Measurements from ENCODE around the gene CHMP5. TPM values are rescaled to one million over a fixed set of nuclear protein-coding genes. Genes with fewer than 3 reads are reported as not detected.

The CHMP5 gene
- polyA plus RNA-seq, 2 donors = 59.9 to 64.2 TPM

DNA sequence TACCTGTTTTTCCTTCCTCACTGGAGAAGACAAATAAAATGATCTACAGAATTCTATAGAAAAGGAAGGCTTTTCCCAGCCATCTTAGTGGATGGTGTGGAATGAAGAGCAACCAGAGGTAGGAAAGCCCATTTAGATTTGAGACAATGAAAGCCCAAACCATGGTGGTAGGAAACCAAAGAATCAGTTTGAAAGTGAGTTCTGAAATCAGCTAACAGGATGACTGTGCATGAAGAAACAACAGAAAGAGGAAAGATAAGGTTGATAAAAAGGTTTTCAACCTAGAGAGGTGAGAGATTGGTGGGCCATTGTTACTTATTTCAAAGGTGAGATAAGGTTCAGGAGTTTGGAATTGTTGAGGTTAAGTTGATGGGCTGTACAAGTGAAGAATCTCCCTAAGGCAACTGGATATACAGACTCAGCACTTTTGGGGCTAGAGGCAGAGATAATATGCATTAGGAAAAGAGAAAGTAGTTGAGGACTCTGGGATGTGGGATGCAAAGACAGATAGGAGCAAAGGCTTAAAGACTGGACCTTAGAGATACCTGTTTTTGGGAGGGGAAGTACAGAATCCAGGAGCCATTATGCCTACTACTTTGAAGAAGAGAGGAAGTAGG is 2.4 kb downstream of the CHMP5 start:
- Histone ChIP-seq H3K4me3 (ENCODE audit: low read depth in 1 of 2, low read length in 2 of 2) (no peak overlapping the region), H3K9me3 (ENCODE audit: control insufficient read depth in 2 of 2, insufficient read depth in 1 of 2, low read depth in 1 of 2, low read length in 1 of 2) (no peaks in the 10 kb centered on the region), H3K36me3 (ENCODE audit: control insufficient read depth in 2 of 2, insufficient read depth in 2 of 2, low read length in 1 of 2) (peaks cover 0 to 2% of the 10 kb centered on the region in 2 donors), H3K27ac (ENCODE audit: low read depth in 2 of 2, low read length in 1 of 2) (no peak overlapping the region), H3K4me1 (ENCODE audit: control insufficient read depth in 2 of 2, insufficient read depth in 2 of 2, low read length in 1 of 2) (peaks cover 2 to 6% of the 10 kb centered on the region in 2 donors), H3K27me3 (ENCODE audit: control insufficient read depth in 1 of 2, insufficient read depth in 2 of 2, low read length in 2 of 2) (no peaks in the 10 kb centered on the region)

DNA sequence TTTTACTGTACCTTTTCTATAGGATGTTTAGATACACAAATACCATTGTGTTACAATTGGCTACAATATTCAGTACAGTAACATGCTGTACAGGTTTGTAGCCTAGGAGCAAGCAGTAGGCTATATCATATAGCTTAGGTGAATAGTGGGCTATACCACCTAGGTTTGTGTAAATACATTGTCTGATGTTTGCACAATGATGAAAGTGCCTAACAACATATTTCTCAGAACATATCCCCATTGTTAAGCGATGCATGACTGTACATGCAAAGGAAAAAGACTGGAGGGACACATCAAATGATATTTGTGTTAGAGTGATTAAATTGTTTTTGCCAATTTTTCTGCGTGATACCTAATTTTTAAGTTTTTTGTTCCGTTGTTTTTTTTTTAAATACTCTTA is 5.3 kb downstream of the CHMP5 start:
- 78 to 89% methylated on average over 3 of the region's 3 CpGs for WGBS, 2 donors
- H3K9me3 ChIP-seq (ENCODE audit: control insufficient read depth in 2 of 2, insufficient read depth in 1 of 2, low read depth in 1 of 2, low read length in 1 of 2) = no peaks in the 10 kb centered on the region
- H3K27ac ChIP-seq (ENCODE audit: low read depth in 2 of 2, low read length in 1 of 2) = no peak overlapping the region
- no peak overlapping the region for H3K4me3 ChIP-seq (ENCODE audit: low read depth in 1 of 2, low read length in 2 of 2)
- peaks cover 0 to 6% of the 10 kb centered on the region in 2 donors for H3K4me1 ChIP-seq (ENCODE audit: control insufficient read depth in 2 of 2, insufficient read depth in 2 of 2, low read length in 1 of 2)
- H3K27me3 ChIP-seq (ENCODE audit: control insufficient read depth in 1 of 2, insufficient read depth in 2 of 2, low read length in 2 of 2) = no peaks in the 10 kb centered on the region
- H3K36me3 ChIP-seq (ENCODE audit: control insufficient read depth in 2 of 2, insufficient read depth in 2 of 2, low read length in 1 of 2) = peaks cover 0 to 5% of the 10 kb centered on the region in 2 donors

DNA sequence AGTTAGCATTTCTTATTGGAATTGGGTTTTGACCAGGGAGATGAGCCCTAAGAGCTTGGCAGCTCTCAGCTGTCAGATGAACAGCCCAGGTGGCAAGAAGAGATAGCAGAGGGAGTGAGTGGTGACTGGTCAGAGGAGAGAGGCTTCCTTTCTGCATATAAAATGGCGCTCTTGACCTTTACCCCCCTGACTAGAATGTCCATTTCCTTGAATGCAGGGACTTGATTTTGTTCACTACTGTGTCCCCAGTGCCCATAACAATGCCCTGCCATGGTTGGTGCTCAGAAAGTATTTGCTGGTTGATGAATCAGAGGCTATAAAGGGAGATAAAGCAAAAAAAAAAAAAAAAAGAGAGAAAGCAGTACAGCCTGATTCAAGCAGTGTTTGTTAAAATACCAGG is 7.2 kb downstream of the CHMP5 start:
- 96 to 98% methylated on average over 1 of the region's 1 CpG for WGBS, 2 donors
- Histone ChIP-seq H3K4me1 (ENCODE audit: control insufficient read depth in 2 of 2, insufficient read depth in 2 of 2, low read length in 1 of 2) (no peaks in the 10 kb centered on the region), H3K27me3 (ENCODE audit: control insufficient read depth in 1 of 2, insufficient read depth in 2 of 2, low read length in 2 of 2) (no peaks in the 10 kb centered on the region), H3K27ac (ENCODE audit: low read depth in 2 of 2, low read length in 1 of 2) (no peak overlapping the region), H3K9me3 (ENCODE audit: control insufficient read depth in 2 of 2, insufficient read depth in 1 of 2, low read depth in 1 of 2, low read length in 1 of 2) (no peaks in the 10 kb centered on the region), H3K36me3 (ENCODE audit: control insufficient read depth in 2 of 2, insufficient read depth in 2 of 2, low read length in 1 of 2) (peaks cover 6 to 12% of the 10 kb centered on the region in 2 donors), H3K4me3 (ENCODE audit: low read depth in 1 of 2, low read length in 2 of 2) (no peak overlapping the region)

DNA sequence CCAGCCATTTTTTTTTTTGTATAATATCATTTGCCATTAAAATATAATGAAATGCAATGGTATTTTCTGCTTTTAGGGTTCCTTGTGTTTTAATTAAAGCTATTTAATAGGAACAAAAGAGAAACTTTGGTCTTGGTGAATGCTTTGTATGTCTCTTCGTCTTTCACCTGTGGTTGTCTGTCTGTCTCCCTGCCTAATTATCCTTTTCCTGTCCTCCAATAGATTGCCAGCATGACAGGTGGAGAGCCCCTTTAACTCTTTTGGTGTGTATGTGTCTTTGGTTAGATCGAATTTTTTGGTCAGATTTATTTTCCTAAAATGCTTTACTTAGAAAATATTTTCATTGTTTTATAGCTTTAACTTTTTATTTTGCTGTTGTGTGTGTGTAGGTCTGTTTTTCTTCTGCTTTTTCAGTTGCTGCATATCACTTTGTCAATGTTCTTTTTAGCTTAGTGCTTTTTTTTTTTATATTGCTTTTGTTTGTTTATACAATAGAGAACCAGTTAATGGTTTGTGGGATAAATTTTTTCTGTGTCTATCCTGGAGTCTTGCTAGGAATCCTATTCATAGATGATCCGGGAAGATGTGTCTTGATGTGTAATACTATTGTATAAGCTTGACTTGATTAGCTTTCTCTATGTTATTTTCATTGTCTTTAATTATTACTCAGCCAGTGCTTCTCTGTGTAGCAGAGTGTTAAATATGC is 8.6 kb downstream of the CHMP5 start:
- WGBS, 2 donors = 70 to 80% methylated on average over 3 of the region's 3 CpGs
- H3K9me3 ChIP-seq (ENCODE audit: control insufficient read depth in 2 of 2, insufficient read depth in 1 of 2, low read depth in 1 of 2, low read length in 1 of 2) = no peaks in the 10 kb centered on the region
- H3K27me3 ChIP-seq (ENCODE audit: control insufficient read depth in 1 of 2, insufficient read depth in 2 of 2, low read length in 2 of 2) = no peaks in the 10 kb centered on the region
- H3K36me3 ChIP-seq (ENCODE audit: control insufficient read depth in 2 of 2, insufficient read depth in 2 of 2, low read length in 1 of 2) = peaks cover 15 to 19% of the 10 kb centered on the region in 2 donors
- no peak overlapping the region for H3K27ac ChIP-seq (ENCODE audit: low read depth in 2 of 2, low read length in 1 of 2)
- no peak overlapping the region for H3K4me3 ChIP-seq (ENCODE audit: low read depth in 1 of 2, low read length in 2 of 2)
- H3K4me1 ChIP-seq (ENCODE audit: control insufficient read depth in 2 of 2, insufficient read depth in 2 of 2, low read length in 1 of 2) = no peaks in the 10 kb centered on the region

DNA sequence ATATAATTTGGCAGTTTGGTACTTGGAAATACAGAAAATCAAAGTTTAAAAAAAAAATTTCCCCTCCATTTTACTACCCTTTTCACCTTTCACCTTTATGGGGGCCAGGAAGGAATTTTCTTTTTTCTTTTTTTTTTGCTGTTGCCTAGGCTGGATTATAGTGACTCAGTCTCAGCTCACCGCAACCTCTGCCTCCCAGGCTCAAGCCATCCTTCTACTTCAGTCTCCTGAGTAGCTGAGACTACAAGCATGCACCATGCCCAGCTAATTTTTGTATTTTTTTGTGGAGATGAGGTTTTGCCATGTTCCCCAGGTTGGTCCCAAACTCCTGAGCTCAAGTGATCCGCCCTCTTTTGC is 9.1 kb downstream of the CHMP5 start:
- 90 to 93% methylated on average over 2 of the region's 2 CpGs for WGBS, 2 donors
- H3K36me3 ChIP-seq (ENCODE audit: control insufficient read depth in 2 of 2, insufficient read depth in 2 of 2, low read length in 1 of 2) = peaks cover 15 to 22% of the 10 kb centered on the region in 2 donors

DNA sequence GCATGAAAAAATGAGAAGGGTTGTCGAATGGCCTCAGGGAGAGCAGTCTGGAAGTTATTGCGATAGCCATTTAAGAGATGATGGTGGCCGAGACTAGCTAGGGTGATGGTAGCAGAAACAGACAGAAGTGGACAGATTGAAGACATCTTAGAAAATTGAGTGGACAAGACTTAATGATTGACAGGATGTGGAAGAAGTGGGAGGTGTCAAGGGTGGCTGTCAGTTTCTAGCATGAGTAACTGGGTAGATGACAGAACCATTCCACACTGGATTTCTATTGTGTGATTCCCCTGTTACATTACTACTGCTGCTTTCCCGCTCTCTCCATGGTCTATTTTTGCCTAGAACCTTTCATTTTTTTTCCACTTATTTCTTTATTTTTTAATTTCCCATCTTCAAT is 12.6 kb downstream of the CHMP5 start:
- 97 to 98% methylated on average over 4 of the region's 4 CpGs for WGBS, 2 donors
- peaks cover 18 to 23% of the 10 kb centered on the region in 2 donors for H3K36me3 ChIP-seq (ENCODE audit: control insufficient read depth in 2 of 2, insufficient read depth in 2 of 2, low read length in 1 of 2)
- H3K4me3 ChIP-seq (ENCODE audit: low read depth in 1 of 2, low read length in 2 of 2) = no peak overlapping the region
- no peaks in the 10 kb centered on the region for H3K27me3 ChIP-seq (ENCODE audit: control insufficient read depth in 1 of 2, insufficient read depth in 2 of 2, low read length in 2 of 2)
- no peaks in the 10 kb centered on the region for H3K4me1 ChIP-seq (ENCODE audit: control insufficient read depth in 2 of 2, insufficient read depth in 2 of 2, low read length in 1 of 2)
- H3K9me3 ChIP-seq (ENCODE audit: control insufficient read depth in 2 of 2, insufficient read depth in 1 of 2, low read depth in 1 of 2, low read length in 1 of 2) = no peaks in the 10 kb centered on the region
- no peak overlapping the region for H3K27ac ChIP-seq (ENCODE audit: low read depth in 2 of 2, low read length in 1 of 2)

More for the DNA sequence above, 9.1 kb downstream of the CHMP5 start:
- H3K27ac ChIP-seq (ENCODE audit: low read depth in 2 of 2, low read length in 1 of 2) = no peak overlapping the region
- H3K27me3 ChIP-seq (ENCODE audit: control insufficient read depth in 1 of 2, insufficient read depth in 2 of 2, low read length in 2 of 2) = no peaks in the 10 kb centered on the region
- H3K4me1 ChIP-seq (ENCODE audit: control insufficient read depth in 2 of 2, insufficient read depth in 2 of 2, low read length in 1 of 2) = no peaks in the 10 kb centered on the region
- no peak overlapping the region for H3K4me3 ChIP-seq (ENCODE audit: low read depth in 1 of 2, low read length in 2 of 2)
- H3K9me3 ChIP-seq (ENCODE audit: control insufficient read depth in 2 of 2, insufficient read depth in 1 of 2, low read depth in 1 of 2, low read length in 1 of 2) = no peaks in the 10 kb centered on the region

DNA sequence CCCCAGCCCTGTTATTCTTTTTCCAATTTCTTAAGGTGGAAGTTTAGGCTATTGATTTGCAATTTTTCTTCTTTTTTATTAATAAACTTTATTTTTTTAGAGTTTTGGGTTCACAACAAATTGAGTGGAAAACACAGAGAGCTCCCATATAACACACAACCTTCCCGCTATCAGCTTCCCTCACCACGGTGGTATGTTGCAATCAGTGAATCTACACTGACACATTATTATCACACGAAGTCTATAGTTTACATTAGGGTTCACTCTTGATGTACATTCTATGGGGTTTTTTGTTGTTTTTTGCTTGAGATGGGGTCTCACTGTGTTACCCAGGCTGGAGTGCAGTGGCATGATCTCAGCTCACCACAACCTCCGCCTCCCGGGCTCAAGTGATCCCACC is 20.7 kb downstream of the CHMP5 start:
- Histone ChIP-seq H3K27ac (ENCODE audit: low read depth in 2 of 2, low read length in 1 of 2) (no peak overlapping the region), H3K27me3 (ENCODE audit: control insufficient read depth in 1 of 2, insufficient read depth in 2 of 2, low read length in 2 of 2) (no peaks in the 10 kb centered on the region), H3K9me3 (ENCODE audit: control insufficient read depth in 2 of 2, insufficient read depth in 1 of 2, low read depth in 1 of 2, low read length in 1 of 2) (no peaks in the 10 kb centered on the region), H3K4me3 (ENCODE audit: low read depth in 1 of 2, low read length in 2 of 2) (no peak overlapping the region), H3K4me1 (ENCODE audit: control insufficient read depth in 2 of 2, insufficient read depth in 2 of 2, low read length in 1 of 2) (no peaks in the 10 kb centered on the region), H3K36me3 (ENCODE audit: control insufficient read depth in 2 of 2, insufficient read depth in 2 of 2, low read length in 1 of 2) (peaks cover 0 to 3% of the 10 kb centered on the region in 2 donors)
- 84 to 85% methylated on average over 5 of the region's 5 CpGs for WGBS, 2 donors

DNA sequence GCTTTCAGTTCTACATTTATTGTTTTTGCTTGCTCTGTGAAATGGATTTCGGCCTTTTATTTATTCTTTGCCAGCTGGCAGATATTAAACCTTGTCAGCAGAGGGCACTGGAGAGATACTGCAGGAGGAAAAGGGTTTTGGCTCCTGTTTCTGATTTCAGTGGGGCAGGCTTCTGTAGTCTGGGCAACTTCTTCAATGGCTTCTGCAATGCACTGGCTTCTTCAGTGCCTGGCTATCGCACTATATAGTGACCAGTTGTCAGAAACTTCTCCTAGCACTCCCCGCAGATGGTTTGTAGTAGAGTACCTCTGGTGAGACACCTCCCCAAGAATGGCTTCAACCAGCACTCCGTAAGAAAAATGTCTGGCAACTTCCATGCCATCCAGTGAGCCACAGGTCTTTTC is 22.2 kb downstream of the CHMP5 start:
- no peak overlapping the region for H3K4me3 ChIP-seq (ENCODE audit: low read depth in 1 of 2, low read length in 2 of 2)
- H3K9me3 ChIP-seq (ENCODE audit: control insufficient read depth in 2 of 2, insufficient read depth in 1 of 2, low read depth in 1 of 2, low read length in 1 of 2) = no peaks in the 10 kb centered on the region
- H3K4me1 ChIP-seq (ENCODE audit: control insufficient read depth in 2 of 2, insufficient read depth in 2 of 2, low read length in 1 of 2) = no peaks in the 10 kb centered on the region
- H3K36me3 ChIP-seq (ENCODE audit: control insufficient read depth in 2 of 2, insufficient read depth in 2 of 2, low read length in 1 of 2) = peaks cover 0 to 3% of the 10 kb centered on the region in 2 donors
- H3K27me3 ChIP-seq (ENCODE audit: control insufficient read depth in 1 of 2, insufficient read depth in 2 of 2, low read length in 2 of 2) = no peaks in the 10 kb centered on the region
- 46 to 68% methylated on average over 4 of the region's 4 CpGs for WGBS, 2 donors
- H3K27ac ChIP-seq (ENCODE audit: low read depth in 2 of 2, low read length in 1 of 2) = peak overlapping the region; percentile 35 to 66

DNA sequence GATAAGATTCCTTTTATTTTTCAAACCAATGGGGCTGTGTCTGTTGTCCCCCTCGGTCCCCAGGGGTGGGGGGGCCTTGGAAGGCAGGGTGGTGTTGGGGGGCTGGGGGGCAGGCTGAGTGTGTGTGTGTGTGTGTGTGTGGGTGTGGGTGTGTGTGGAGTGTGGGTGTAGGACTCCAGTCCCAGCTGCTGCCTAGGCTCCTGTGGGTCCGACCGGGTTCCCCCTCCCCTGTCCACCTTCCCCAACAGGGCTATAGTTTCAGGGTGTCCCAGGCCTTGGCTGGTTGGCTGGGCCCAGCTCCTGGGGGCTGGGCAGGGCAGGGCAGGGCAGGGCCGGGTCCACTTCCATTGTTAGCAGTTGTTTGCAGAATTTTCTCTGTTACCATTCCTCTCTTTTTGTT is 23.4 kb downstream of the CHMP5 start:
- Histone ChIP-seq H3K36me3 (ENCODE audit: control insufficient read depth in 2 of 2, insufficient read depth in 2 of 2, low read length in 1 of 2) (peaks cover 0 to 4% of the 10 kb centered on the region in 2 donors), H3K4me1 (ENCODE audit: control insufficient read depth in 2 of 2, insufficient read depth in 2 of 2, low read length in 1 of 2) (no peaks in the 10 kb centered on the region), H3K27ac (ENCODE audit: low read depth in 2 of 2, low read length in 1 of 2) (peak overlapping the region in 1 of 2 donors; percentile 13), H3K9me3 (ENCODE audit: control insufficient read depth in 2 of 2, insufficient read depth in 1 of 2, low read depth in 1 of 2, low read length in 1 of 2) (no peaks in the 10 kb centered on the region), H3K4me3 (ENCODE audit: low read depth in 1 of 2, low read length in 2 of 2) (no peak overlapping the region), H3K27me3 (ENCODE audit: control insufficient read depth in 1 of 2, insufficient read depth in 2 of 2, low read length in 2 of 2) (no peaks in the 10 kb centered on the region)
- WGBS, 2 donors = 70 to 86% methylated on average over 3 to 4 of the region's 4 CpGs
